Astrocyte (in vitro differentiated cells and primary cell): Measurements from ENCODE around the gene MXD3. TPM values are rescaled to one million over a fixed set of nuclear protein-coding genes. Genes with fewer than 3 reads are reported as not detected.

Experiments used
- DNase-seq: peaks from one replicate; pipeline ENCODE4 v3.0.0-alpha.2; 2010; ENCODE audit warnings: low read depth
- FAIRE-seq: peaks from 2 replicates; lab custom pipeline; 2011; peaks lifted over from hg19 to GRCh38; lab: Jason Lieb, UNC
- H2AFZ ChIP-seq: 2 replicates; pipeline ENCODE4 v1.6.0; 2012; ENCODE audit warnings: low read depth, low read length, inconsistent platforms
- H3K27ac ChIP-seq: 2 replicates; pipeline ENCODE4 v1.5.1; 2011; ENCODE audit warnings: low read depth, low read length, inconsistent platforms
- H3K27me3 ChIP-seq: 2 replicates; pipeline ENCODE4 v1.6.0; 2011; ENCODE audit warnings: low read length, inconsistent platforms; ENCODE audit not compliant: insufficient read depth
- H3K36me3 ChIP-seq: 2 replicates; pipeline ENCODE4 v1.5.1; 2011; ENCODE audit warnings: low read length, inconsistent platforms; ENCODE audit not compliant: insufficient read depth
- H3K4me1 ChIP-seq: 2 replicates; pipeline ENCODE4 v1.5.1; 2011; ENCODE audit warnings: low read length, inconsistent platforms; ENCODE audit not compliant: insufficient read depth
- H3K4me2 ChIP-seq: 2 replicates; pipeline ENCODE4 v1.6.0; 2012; ENCODE audit warnings: low read length, inconsistent platforms
- H3K4me3 ChIP-seq: 2 replicates; pipeline ENCODE4 v1.5.1; 2011; ENCODE audit warnings: low read depth, mild to moderate bottlenecking, low read length, inconsistent platforms; ENCODE audit not compliant: insufficient read depth
- H3K79me2 ChIP-seq: 2 replicates; pipeline ENCODE4 v1.6.0; 2012; ENCODE audit warnings: mild to moderate bottlenecking, low read length, inconsistent platforms; ENCODE audit not compliant: insufficient read depth
- H3K9ac ChIP-seq: 2 replicates; pipeline ENCODE4 v1.6.0; 2012; ENCODE audit warnings: mild to moderate bottlenecking, low read length, inconsistent platforms
- H3K9me3 ChIP-seq: 2 replicates; pipeline ENCODE4 v1.5.1; 2012; ENCODE audit warnings: low read depth, mild to moderate bottlenecking, low read length, inconsistent platforms; ENCODE audit not compliant: insufficient read depth
- H4K20me1 ChIP-seq: 2 replicates; pipeline ENCODE4 v1.6.0; 2012; ENCODE audit warnings: low read length, inconsistent platforms; ENCODE audit not compliant: insufficient read depth
- H3K27ac Mint-ChIP-seq: one replicate; pipeline ENCODE4 v1.8.0; 2021; ENCODE audit warnings: mild to moderate bottlenecking, mixed read lengths; ENCODE audit not compliant: unreplicated experiment
- H3K27me3 Mint-ChIP-seq: one replicate; pipeline ENCODE4 v1.8.0; 2021; ENCODE audit warnings: low read depth, mixed read lengths; ENCODE audit not compliant: unreplicated experiment
- H3K36me3 Mint-ChIP-seq: one replicate; pipeline ENCODE4 v1.8.0; 2021; ENCODE audit warnings: low read depth, mixed read lengths; ENCODE audit not compliant: unreplicated experiment
- H3K4me1 Mint-ChIP-seq: one replicate; pipeline ENCODE4 v1.8.0; 2021; ENCODE audit warnings: low read depth, mixed read lengths; ENCODE audit not compliant: unreplicated experiment
- H3K4me3 Mint-ChIP-seq: one replicate; pipeline ENCODE4 v1.8.0; 2021; ENCODE audit warnings: mild to moderate bottlenecking, moderate library complexity, mixed read lengths; ENCODE audit not compliant: unreplicated experiment
- H3K9me3 Mint-ChIP-seq: one replicate; pipeline ENCODE4 v1.8.0; 2021; ENCODE audit warnings: mild to moderate bottlenecking, mixed read lengths; ENCODE audit not compliant: unreplicated experiment
- EZH2 ChIP-seq: IDR thresholded peaks from 2 replicates; pipeline ENCODE4 v1.6.1; 2012; ENCODE audit warnings: mild to moderate bottlenecking, low read length, inconsistent platforms; ENCODE audit not compliant: insufficient read depth
- total RNA-seq: library from RNA; stranded (reverse); gene quantifications from 2 replicates; pipeline ENCODE4 v1.2.1, GENCODE V29; 2021
- TF ChIP-seq, protein P1 (sequence below): IDR thresholded peaks from 2 replicates; pipeline ENCODE4 v1.5.1; 2011; ENCODE audit warnings: low read depth, mild to moderate bottlenecking, inconsistent platforms, low read length, moderate library complexity; ENCODE audit not compliant: insufficient read depth

Gene MXD3
- total RNA-seq, 1 donor from 2014 or later: 2.8 TPM

DNA sequence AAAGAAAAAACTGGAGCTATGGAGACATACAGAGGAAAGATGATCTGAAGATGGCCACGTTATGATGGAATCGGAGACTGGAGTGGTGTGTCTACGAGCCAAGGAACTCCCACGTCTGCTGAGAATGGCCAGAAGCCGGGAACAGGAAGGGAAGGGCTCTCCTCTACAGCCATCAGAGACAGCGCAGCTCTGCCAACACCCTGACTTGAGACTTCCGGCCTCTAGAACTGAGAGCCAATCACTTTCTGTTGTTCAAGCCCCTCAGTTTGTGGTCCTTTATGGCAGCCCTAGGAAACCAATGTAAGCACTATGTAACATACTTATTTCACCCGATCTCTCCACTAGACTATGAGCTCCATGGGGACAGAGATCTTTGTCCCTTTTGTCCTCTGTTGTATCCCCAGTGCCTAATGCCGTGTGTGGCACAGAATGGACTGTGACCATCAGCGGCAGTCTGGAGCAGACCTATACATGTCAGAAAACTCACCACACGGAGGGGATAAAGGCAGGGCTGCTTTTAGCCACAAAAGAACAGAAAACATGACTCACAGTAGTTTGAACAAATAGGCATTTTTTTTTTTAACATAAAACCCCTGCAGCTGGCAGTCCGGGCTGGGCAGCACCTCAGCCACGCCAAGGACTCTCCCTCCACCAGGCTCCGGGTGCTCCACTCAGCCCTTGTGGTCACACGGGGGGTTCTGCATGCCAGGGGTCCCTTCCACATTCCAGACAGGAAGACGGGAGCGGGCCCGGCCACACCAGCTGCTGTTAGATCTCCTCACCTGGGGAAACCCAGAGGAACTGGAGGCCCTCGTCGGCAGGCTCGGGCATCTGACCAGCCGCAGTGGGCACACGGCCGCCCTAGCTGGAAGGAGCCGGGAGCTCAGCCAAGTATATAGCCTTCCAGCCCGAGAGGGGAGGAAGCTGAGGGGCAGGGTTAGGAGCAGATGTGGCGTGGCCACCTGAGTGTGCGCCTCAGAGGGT, 16.1 kb upstream of the MXD3 start:
- Histone ChIP-seq H3K27ac (peak overlapping the region; percentile 61), H3K9me3 (no peaks in the 10 kb centered on the region), H3K27me3 (no peaks in the 10 kb centered on the region), H3K4me3 (no peak overlapping the region), H3K4me2 (peak overlapping the region; percentile 79), H3K9ac (peak overlapping the region; percentile 65), H2AFZ (peak overlapping the region; percentile 74), H3K79me2 (peaks cover 4% of the 10 kb centered on the region), H3K36me3 (peaks cover 2% of the 10 kb centered on the region), H3K4me1 (peaks cover 21% of the 10 kb centered on the region), H4K20me1 (peaks cover 38% of the 10 kb centered on the region)
- H3K36me3 Mint-ChIP-seq: peaks cover 15% of the 10 kb centered on the region
- H3K27ac Mint-ChIP-seq: peak overlapping the region; percentile 88
- TF ChIP-seq, protein P1, sequence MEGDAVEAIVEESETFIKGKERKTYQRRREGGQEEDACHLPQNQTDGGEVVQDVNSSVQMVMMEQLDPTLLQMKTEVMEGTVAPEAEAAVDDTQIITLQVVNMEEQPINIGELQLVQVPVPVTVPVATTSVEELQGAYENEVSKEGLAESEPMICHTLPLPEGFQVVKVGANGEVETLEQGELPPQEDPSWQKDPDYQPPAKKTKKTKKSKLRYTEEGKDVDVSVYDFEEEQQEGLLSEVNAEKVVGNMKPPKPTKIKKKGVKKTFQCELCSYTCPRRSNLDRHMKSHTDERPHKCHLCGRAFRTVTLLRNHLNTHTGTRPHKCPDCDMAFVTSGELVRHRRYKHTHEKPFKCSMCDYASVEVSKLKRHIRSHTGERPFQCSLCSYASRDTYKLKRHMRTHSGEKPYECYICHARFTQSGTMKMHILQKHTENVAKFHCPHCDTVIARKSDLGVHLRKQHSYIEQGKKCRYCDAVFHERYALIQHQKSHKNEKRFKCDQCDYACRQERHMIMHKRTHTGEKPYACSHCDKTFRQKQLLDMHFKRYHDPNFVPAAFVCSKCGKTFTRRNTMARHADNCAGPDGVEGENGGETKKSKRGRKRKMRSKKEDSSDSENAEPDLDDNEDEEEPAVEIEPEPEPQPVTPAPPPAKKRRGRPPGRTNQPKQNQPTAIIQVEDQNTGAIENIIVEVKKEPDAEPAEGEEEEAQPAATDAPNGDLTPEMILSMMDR: no peak
- TF ChIP-seq EZH2: no peak
- H3K4me1 Mint-ChIP-seq: peaks cover 14% of the 10 kb centered on the region
- H3K9me3 Mint-ChIP-seq: no peaks in the 10 kb centered on the region
- H3K4me3 Mint-ChIP-seq: no peak overlapping the region
- no peaks in the 10 kb centered on the region for H3K27me3 Mint-ChIP-seq
- peak; percentile 75 for DNase-seq
- no peak for FAIRE-seq

DNA sequence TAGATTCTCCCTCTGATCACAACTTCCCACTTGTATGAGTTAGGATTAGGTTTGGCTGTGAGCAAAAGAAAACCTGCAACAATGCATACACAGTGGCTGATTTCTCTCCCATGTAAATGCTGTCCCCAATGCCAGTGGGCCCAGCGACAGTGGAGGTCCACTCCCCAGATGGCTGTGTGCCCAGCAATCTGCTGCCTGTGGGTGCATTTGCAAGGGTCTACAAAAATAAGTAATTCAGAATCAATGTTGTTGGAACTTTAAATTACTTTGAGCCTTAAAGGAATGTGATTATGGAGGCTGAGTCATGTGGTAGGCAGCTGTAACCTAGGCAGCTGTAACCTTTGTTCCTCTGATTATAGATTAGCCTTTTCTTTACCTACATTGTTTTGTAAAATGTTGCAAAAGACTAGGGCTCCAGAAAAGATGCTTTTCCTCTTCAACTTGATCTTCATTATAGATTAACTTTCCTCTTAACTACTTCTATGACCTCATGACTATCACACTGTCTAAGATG, 14.2 kb upstream of the MXD3 start:
- Histone ChIP-seq H3K79me2 (no peaks in the 10 kb centered on the region), H3K36me3 (peaks cover 1% of the 10 kb centered on the region), H3K9me3 (no peaks in the 10 kb centered on the region), H3K27me3 (no peaks in the 10 kb centered on the region), H3K4me3 (no peak overlapping the region), H3K4me2 (peak overlapping the region; percentile 35), H3K4me1 (peaks cover 21% of the 10 kb centered on the region), H3K9ac (no peak overlapping the region), H2AFZ (no peak overlapping the region), H4K20me1 (peaks cover 23% of the 10 kb centered on the region), H3K27ac (no peak overlapping the region)
- Mint-ChIP-seq H3K4me1 (peaks cover 17% of the 10 kb centered on the region), H3K27me3 (no peaks in the 10 kb centered on the region), H3K4me3 (peak overlapping the region; percentile 4), H3K27ac (peak overlapping the region; percentile 76), H3K36me3 (peaks cover 15% of the 10 kb centered on the region), H3K9me3 (no peaks in the 10 kb centered on the region)
- no peak for DNase-seq
- TF ChIP-seq EZH2: no peak
- TF ChIP-seq, protein P1: no peak
- FAIRE-seq: no peak
